Sigmoid colon (tissue), 7 donors: Measurements from ENCODE around the gene KRCC1. TPM values are rescaled to one million over a fixed set of nuclear protein-coding genes. Genes with fewer than 3 reads are reported as not detected.
A peak's percentile ranks its signal among the peaks of the same experiment; 100 is the strongest.

Source experiments
- DNase-seq: peaks from one replicate; pipeline ENCODE4 v3.0.0-alpha.2; 2019
- H3K27ac ChIP-seq, 4 donors: fragments of 200-600 bp; sonication (generic); one replicate each; pipeline ENCODE4 v1.5.1; 2016 to 2019; ENCODE audit warnings: mild to moderate bottlenecking in 1 of 4
- H3K27me3 ChIP-seq, 3 donors: fragments of 200-600 bp; sonication (generic); one replicate each; pipeline ENCODE4 v1.5.1; 2019; ENCODE audit warnings: mild to moderate bottlenecking in 1 of 3
- H3K36me3 ChIP-seq, 4 donors: fragments of 200-600 bp; sonication (generic); one replicate each; pipeline ENCODE4 v1.5.1; 2016 to 2019
- H3K4me1 ChIP-seq, 4 donors: fragments of 200-600 bp; sonication (generic); one replicate each; pipeline ENCODE4 v1.5.1; 2017 to 2019
- H3K4me3 ChIP-seq, 4 donors: fragments of 200-600 bp; sonication (generic); one replicate each; pipeline ENCODE4 v1.5.1; 2017 to 2019; ENCODE audit warnings: mild to moderate bottlenecking in 2 of 4, moderate library complexity in 1 of 4
- H3K9me3 ChIP-seq, 4 donors: fragments of 200-600 bp in 3 of 4; sonication (generic) in 3 of 4; one replicate each; pipeline versions ENCODE4 v1.5.1 to v1.6.1; 2013 to 2019
- EP300 ChIP-seq, 4 donors: sonication (generic); formaldehyde crosslinking; IDR thresholded peaks; one replicate each; pipeline ENCODE4 v1.6.1; 2017; ENCODE audit warnings: antibody characterized with exemption in 4 of 4
- POLR2A ChIP-seq, 2 donors: fragments of 450-650 bp; IDR thresholded peaks; one replicate each; pipeline ENCODE4 v1.6.1; 2016; ENCODE audit warnings: antibody characterized with exemption in 2 of 2, mild to moderate bottlenecking in 2 of 2, moderate library complexity in 2 of 2
- POLR2AphosphoS5 ChIP-seq, 4 donors: sonication (generic); formaldehyde crosslinking; IDR thresholded peaks; one replicate each; pipeline ENCODE4 v1.6.1; 2017; ENCODE audit warnings: antibody characterized with exemption in 4 of 4
- WGBS, 2 donors: extraction: QIAGEN DNeasy Blood & Tissue Kit; methylation state at CpG; one replicate each; pipeline ENCODE4 v1.1.7; 2013; 5-methylcytosine and 5-hydroxymethylcytosine counted together
- intact Hi-C: fragments of 100-400 bp; cut with DNase I; formaldehyde crosslinking; loops from one replicate; pipeline ENCODE4 v1.15.1; 2023
- polyA plus RNA-seq, 3 donors: library from polyadenylated mRNA; stranded (reverse); fragments of 200-250 nt; gene quantifications; one replicate each; pipeline ENCODE4 v1.2.3, GENCODE V29; 2013
- total RNA-seq, 4 donors: library from RNA; depleted of rRNA; stranded (reverse); fragments of >200 nt; gene quantifications; one replicate each; pipeline ENCODE4 v1.1.0, GENCODE V29; 2016
- TF ChIP-seq, protein P1 (sequence below), 4 experiments: fragments of 450-650 bp in 3 of 4; fragments of 200-600 bp in 1 of 4; IDR thresholded peaks; one replicate each; pipeline ENCODE4 v1.5.1; 2016 to 2019; ENCODE audit warnings: antibody characterized with exemption in 4 of 4, mild to moderate bottlenecking in 3 of 4, moderate library complexity in 2 of 4
- donor health status: healthy with polysubstance abuse.
- donor health status: Bipolar disorder and iron deficiency.
- donor health status: healthy.

KRCC1 gene
- total and polyA plus RNA-seq, 7 donors: 27.7 to 129 (median 44.6) TPM

GRCh38 chr2:88053934-88054781 is 1.4 kb downstream of the KRCC1 start:
- Histone ChIP-seq H3K4me3 (peak overlapping the region; percentile 75 to 95 (median 86)), H3K9me3 (no peaks in the 10 kb centered on the region), H3K27me3 (no peaks in the 10 kb centered on the region), H3K4me1 (peaks cover 0 to 37% (median 18%) of the 10 kb centered on the region in 4 donors), H3K36me3 (no peaks in the 10 kb centered on the region), H3K27ac (peak overlapping the region; percentile 96 to 99 (median 98))
- intact Hi-C loops: no loop called here
- no peak for DNase-seq
- 14 to 46% methylated on average over 10 of the region's 10 CpGs for WGBS, 2 donors
- TF ChIP-seq EP300 (IDR thresholded peaks at IDR 0.05) (no peak), POLR2A (IDR thresholded peaks at IDR 0.05) (no peak), POLR2AphosphoS5 (IDR thresholded peaks at IDR 0.05) (no peak)
- TF ChIP-seq, protein P1, sequence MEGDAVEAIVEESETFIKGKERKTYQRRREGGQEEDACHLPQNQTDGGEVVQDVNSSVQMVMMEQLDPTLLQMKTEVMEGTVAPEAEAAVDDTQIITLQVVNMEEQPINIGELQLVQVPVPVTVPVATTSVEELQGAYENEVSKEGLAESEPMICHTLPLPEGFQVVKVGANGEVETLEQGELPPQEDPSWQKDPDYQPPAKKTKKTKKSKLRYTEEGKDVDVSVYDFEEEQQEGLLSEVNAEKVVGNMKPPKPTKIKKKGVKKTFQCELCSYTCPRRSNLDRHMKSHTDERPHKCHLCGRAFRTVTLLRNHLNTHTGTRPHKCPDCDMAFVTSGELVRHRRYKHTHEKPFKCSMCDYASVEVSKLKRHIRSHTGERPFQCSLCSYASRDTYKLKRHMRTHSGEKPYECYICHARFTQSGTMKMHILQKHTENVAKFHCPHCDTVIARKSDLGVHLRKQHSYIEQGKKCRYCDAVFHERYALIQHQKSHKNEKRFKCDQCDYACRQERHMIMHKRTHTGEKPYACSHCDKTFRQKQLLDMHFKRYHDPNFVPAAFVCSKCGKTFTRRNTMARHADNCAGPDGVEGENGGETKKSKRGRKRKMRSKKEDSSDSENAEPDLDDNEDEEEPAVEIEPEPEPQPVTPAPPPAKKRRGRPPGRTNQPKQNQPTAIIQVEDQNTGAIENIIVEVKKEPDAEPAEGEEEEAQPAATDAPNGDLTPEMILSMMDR (IDR thresholded peaks at IDR 0.05): no peak

DNA sequence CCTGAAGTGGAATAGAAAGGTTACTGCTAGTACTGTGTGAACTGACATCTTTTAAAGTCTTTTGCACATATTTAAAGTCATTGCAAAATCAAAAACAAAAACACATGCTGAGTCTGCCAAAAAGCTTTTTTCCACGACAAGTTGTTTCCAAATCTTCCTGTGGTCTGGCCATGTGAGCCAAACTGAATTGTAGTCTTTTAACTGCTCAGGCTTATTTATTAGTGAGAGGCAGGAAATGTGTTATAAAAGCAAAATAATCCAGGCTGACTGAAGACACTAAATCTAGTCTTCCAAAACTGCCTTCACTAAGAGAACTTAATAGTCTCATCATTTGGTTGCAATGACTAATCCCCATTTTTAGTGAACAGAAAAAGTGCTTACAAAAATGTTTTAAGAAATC is 2.3 kb downstream of the KRCC1 start:
- Histone ChIP-seq H3K36me3 (no peaks in the 10 kb centered on the region), H3K4me3 (peak overlapping the region in 1 of 4 donors; percentile 75), H3K9me3 (no peaks in the 10 kb centered on the region), H3K4me1 (peaks cover 0 to 37% (median 18%) of the 10 kb centered on the region in 4 donors), H3K27ac (peak overlapping the region in 3 of 4 donors; percentile 96 to 99 (median 98)), H3K27me3 (no peaks in the 10 kb centered on the region)
- no peak for DNase-seq
- intact Hi-C loops: no loop called here
- no peak for TF ChIP-seq EP300 (IDR thresholded peaks at IDR 0.05)
- TF ChIP-seq, protein P1 (IDR thresholded peaks at IDR 0.05): no peak
- TF ChIP-seq POLR2A (IDR thresholded peaks at IDR 0.05): no peak
- peak in 3 of 4 donors; percentile 22 to 52 (median 43) for TF ChIP-seq POLR2AphosphoS5 (IDR thresholded peaks at IDR 0.05)
- 20 to 28% methylated on average over 1 of the region's 1 CpG for WGBS, 2 donors

DNA sequence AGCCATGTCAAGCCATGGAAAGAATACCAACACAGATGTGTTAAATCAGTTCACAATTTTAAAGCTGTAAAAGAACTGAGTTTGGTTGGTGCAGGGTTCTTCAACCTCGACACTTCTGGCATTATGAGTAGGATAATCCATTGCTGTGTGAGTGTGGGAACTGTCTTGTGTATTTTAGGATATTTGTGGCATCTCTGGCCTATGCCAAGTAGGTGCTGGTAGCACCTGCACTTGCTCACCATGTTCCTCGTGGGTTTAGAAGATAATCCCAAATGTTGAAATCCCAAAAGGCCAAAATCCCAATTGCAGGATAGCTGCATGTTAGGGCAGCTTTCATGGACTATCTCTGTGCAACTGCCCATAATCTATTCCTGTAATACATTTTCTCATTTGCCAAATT is 3.8 kb downstream of the KRCC1 start:
- peaks cover 0 to 37% (median 18%) of the 10 kb centered on the region in 4 donors for H3K4me1 ChIP-seq
- intact Hi-C loops: no loop called here
- WGBS, 2 donors: 83 to 90% methylated on average over 2 of the region's 2 CpGs

DNA sequence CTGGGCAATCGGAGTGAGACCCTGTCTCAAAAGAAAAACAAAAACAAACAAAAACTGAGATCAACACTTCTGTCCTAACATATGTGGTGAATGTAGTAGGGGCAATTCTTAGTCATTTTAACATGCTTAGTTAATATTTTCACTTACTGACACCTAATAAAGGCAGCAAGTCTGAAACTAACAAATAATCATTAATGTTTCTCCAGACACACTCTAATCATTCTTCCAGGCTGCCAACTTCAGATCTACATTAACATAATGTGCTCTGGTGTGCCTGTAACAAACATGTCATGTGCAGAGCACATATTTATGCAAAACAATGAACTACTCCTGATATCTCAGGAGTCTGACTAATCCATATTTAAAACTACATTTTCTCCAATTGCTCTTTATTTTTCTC is 6.0 kb downstream of the KRCC1 start:
- Histone ChIP-seq H3K36me3 (no peaks in the 10 kb centered on the region), H3K27me3 (no peaks in the 10 kb centered on the region), H3K27ac (no peak overlapping the region), H3K4me3 (no peak overlapping the region), H3K9me3 (no peaks in the 10 kb centered on the region), H3K4me1 (peaks cover 0 to 35% (median 13%) of the 10 kb centered on the region in 4 donors)
- WGBS, 2 donors: 84 to 86% methylated on average over 1 of the region's 1 CpG
- DNase-seq: no peak
- TF ChIP-seq EP300 (IDR thresholded peaks at IDR 0.05) (no peak), POLR2AphosphoS5 (IDR thresholded peaks at IDR 0.05) (no peak), POLR2A (IDR thresholded peaks at IDR 0.05) (no peak)
- TF ChIP-seq, protein P1 (IDR thresholded peaks at IDR 0.05): no peak
- intact Hi-C loops: no loop called here

More for the DNA sequence above, 3.8 kb downstream of the KRCC1 start:
- H3K27ac ChIP-seq: peak overlapping the region in 1 of 4 donors; percentile 22
- no peak overlapping the region for H3K4me3 ChIP-seq
- DNase-seq: no peak
- no peaks in the 10 kb centered on the region for H3K36me3 ChIP-seq
- no peaks in the 10 kb centered on the region for H3K9me3 ChIP-seq
- H3K27me3 ChIP-seq: no peaks in the 10 kb centered on the region
- TF ChIP-seq POLR2A (IDR thresholded peaks at IDR 0.05) (no peak), POLR2AphosphoS5 (IDR thresholded peaks at IDR 0.05) (no peak), EP300 (IDR thresholded peaks at IDR 0.05) (no peak)
- TF ChIP-seq, protein P1 (IDR thresholded peaks at IDR 0.05): no peak
